DND-41 (cell line): ENCODE measurements around the gene BEST3.

Source experiments
- CTCF ChIP-seq: IDR thresholded peaks from 2 replicates; pipeline ENCODE4 v1.5.1; 2012; ENCODE audit warnings: borderline replicate concordance, low read length, moderate library complexity, mild to moderate bottlenecking; ENCODE audit not compliant: poor library complexity, severe bottlenecking; ENCODE audit errors: extremely low read depth
- EZH2 ChIP-seq: IDR thresholded peaks from 3 replicates; pipeline ENCODE4 v1.6.1; 2012; ENCODE audit warnings: borderline replicate concordance, low read depth, mild to moderate bottlenecking, moderate library complexity, low read length, inconsistent platforms; ENCODE audit not compliant: severe bottlenecking

GRCh38 chr12:69672195-69672594, 26.9 kb downstream of the BEST3 start:
- TF ChIP-seq CTCF (no peak), EZH2 (no peak)
